ENCODE data around the gene ZNF581. TPM values are rescaled to one million over a fixed set of nuclear protein-coding genes. Genes with fewer than 3 reads are reported as not detected.
A peak's percentile ranks its signal among the peaks of the same experiment; 100 is the strongest.

ZNF581 gene
- polyA plus RNA-seq, 4 donors, result 15.9 to 29.2 (median 23.3) TPM

DNA sequence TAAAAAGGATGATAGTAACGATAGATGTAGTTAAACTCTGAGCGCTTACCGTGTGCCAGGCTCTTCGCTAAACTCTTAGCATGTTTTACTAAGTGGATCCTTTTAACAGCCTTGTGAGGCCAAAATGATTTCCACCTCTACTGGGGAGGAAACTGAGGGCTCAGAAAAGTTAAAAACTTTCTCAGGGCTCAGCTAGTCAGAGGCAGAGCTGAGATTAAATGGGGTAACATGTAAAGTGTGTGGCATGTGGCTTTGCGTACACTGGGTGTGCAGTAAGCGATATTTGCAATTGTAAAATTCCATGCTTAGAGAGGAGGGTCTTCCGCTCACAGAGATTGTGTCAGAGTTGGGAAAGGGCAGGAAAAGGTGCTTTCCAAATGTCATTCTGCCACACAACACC lies 13.1 kb downstream of the ZNF581 start:
- DNase-seq (no peak), FAIRE-seq (no peak)
- H3K4me1 ChIP-seq (ENCODE audit: control insufficient read depth in 3 of 3, insufficient read depth in 2 of 3, low read depth in 1 of 3, low read length in 2 of 3), result peaks cover 6 to 15% (median 7%) of the 10 kb centered on the region in 3 donors
- peaks cover 13 to 51% (median 14%) of the 10 kb centered on the region in 3 donors for H3K36me3 ChIP-seq (ENCODE audit: control insufficient read depth in 3 of 3, insufficient read depth in 2 of 3, low read depth in 1 of 3, low read length in 3 of 3)
- no peaks in the 10 kb centered on the region for H3K27me3 ChIP-seq (ENCODE audit: control insufficient read depth in 3 of 3, insufficient read depth in 3 of 3, low read length in 3 of 3)
- no peaks in the 10 kb centered on the region for H3K9me3 ChIP-seq (ENCODE audit: control insufficient read depth in 2 of 2, insufficient read depth in 1 of 2, low read depth in 1 of 2, low read length in 1 of 2)
- WGBS, 3 donors, result 24 to 32% (median 29%) methylated on average over 7 of the region's 7 CpGs
- H3K27ac ChIP-seq (ENCODE audit: low read depth in 1 of 3, low read length in 2 of 3), result no peak overlapping the region
- peak overlapping the region in 2 of 3 donors; percentile 83 to 84 for H3K4me3 ChIP-seq (ENCODE audit: low read depth in 1 of 3, low read length in 3 of 3)

DNA sequence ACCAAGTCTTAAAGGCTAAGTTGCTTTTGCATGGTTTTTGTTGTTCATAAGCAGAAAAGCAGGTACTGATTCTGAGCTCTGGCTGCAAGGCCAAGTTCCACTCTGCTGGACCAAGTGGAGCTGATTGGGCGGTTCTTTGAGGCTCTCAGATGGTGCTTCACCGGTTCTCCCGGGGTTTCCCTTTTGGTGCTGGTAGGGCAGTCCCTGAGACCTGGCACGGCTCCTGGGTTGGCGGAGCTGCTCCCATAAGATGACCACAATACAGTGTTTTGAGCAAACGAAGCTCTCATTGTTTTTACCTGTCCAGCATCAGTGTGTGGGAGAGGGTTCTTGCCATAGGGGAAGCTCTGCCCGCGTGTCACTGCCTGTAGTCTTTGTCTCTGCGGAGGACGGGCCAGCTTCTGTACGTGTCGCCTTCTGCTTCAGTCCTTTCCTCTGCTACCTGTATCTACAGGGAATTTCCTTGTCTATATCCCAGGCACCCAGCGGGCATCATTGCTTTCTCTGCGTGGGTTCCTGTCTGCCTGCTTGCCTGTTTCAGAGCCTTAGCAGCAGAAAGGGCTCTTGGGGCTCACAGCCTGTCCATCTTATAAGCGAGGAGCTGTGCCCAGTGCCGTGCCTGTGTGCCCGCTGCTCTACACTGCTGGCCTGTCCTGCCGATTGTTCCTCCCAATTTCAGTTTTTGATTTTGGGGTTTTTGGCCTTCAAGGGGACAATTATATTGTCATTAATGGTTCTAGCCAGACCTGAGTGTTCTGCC lies 13.7 kb downstream of the ZNF581 start:
- FAIRE-seq (no peak), DNase-seq (peak in 1 of 2 donors; percentile 49)
- Histone ChIP-seq H3K4me1 (ENCODE audit: control insufficient read depth in 3 of 3, insufficient read depth in 2 of 3, low read depth in 1 of 3, low read length in 2 of 3) (peaks cover 6 to 15% (median 7%) of the 10 kb centered on the region in 3 donors), H3K27ac (ENCODE audit: low read depth in 1 of 3, low read length in 2 of 3) (no peak overlapping the region), H3K4me3 (ENCODE audit: low read depth in 1 of 3, low read length in 3 of 3) (peak overlapping the region in 2 of 3 donors; percentile 83 to 84), H3K27me3 (ENCODE audit: control insufficient read depth in 3 of 3, insufficient read depth in 3 of 3, low read length in 3 of 3) (no peaks in the 10 kb centered on the region), H3K9me3 (ENCODE audit: control insufficient read depth in 2 of 2, insufficient read depth in 1 of 2, low read depth in 1 of 2, low read length in 1 of 2) (no peaks in the 10 kb centered on the region), H3K36me3 (ENCODE audit: control insufficient read depth in 3 of 3, insufficient read depth in 2 of 3, low read depth in 1 of 3, low read length in 3 of 3) (peaks cover 18 to 52% (median 19%) of the 10 kb centered on the region in 3 donors)
- WGBS, 3 donors, result 8 to 30% (median 12%) methylated on average over 18 of the region's 18 CpGs

DNA sequence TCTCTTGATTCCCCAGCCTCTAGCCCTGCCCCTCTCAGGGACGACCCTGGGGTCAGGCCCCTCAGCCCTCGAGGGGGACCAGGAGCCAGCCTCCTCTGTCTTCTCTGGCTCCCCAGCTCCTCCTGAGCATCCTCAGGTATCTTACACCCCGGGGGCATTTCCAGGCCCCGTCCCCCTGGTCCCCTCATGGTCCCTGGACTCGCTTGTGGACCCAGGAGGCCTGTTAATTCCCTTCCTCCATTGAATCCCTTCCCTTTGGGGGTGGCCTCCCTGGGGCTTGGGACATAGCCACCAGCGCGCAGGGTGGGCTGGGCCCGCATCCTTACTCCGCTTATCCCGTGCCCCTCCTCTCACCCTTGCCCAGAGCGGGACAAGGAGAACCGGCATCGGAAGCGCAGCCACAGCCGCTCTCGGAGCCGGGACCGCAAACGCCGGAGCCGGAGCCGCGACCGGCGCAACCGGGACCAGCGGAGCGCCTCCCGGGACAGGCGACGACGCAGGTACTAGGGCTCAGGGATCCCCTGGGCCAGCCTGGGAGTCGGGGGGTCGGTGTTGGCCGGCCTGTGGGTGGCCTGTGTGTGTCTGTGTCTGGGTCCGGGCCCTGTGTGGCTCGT lies 15.5 kb downstream of the ZNF581 start:
- FAIRE-seq (no peak), DNase-seq (no peak)
- no peak overlapping the region for H3K4me3 ChIP-seq (ENCODE audit: low read depth in 1 of 3, low read length in 3 of 3)
- H3K4me1 ChIP-seq (ENCODE audit: control insufficient read depth in 3 of 3, insufficient read depth in 2 of 3, low read depth in 1 of 3, low read length in 2 of 3), result peaks cover 6 to 15% (median 7%) of the 10 kb centered on the region in 3 donors
- H3K27ac ChIP-seq (ENCODE audit: low read depth in 1 of 3, low read length in 2 of 3), result no peak overlapping the region
- 87 to 91% (median 89%) methylated on average over 36 to 37 of the region's 37 CpGs for WGBS, 3 donors
- no peaks in the 10 kb centered on the region for H3K27me3 ChIP-seq (ENCODE audit: control insufficient read depth in 3 of 3, insufficient read depth in 3 of 3, low read length in 3 of 3)
- H3K9me3 ChIP-seq (ENCODE audit: control insufficient read depth in 2 of 2, insufficient read depth in 1 of 2, low read depth in 1 of 2, low read length in 1 of 2), result no peaks in the 10 kb centered on the region
- H3K36me3 ChIP-seq (ENCODE audit: control insufficient read depth in 3 of 3, insufficient read depth in 2 of 3, low read depth in 1 of 3, low read length in 3 of 3), result peaks cover 29 to 65% (median 35%) of the 10 kb centered on the region in 3 donors

DNA sequence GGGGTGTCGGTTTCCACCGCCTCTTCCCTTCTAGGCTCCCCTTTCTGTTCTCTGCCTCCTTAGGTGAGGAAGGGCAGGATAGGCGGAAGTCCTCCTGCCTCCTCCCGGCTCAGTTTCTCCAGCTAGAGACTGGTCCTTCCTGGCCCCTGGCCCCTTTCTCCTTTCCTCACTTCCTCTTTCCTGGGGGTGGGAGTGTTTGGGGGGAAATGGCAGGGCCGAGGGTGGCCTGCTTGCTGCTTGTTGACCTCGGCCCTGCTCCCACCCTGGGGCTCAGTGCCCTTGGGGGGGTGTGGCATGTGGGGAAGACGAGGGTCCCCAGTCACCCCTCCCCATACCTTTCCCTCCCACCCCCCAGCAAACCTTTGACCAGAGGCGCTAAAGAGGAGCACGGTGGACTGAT lies 16.4 kb downstream of the ZNF581 start:
- Histone ChIP-seq H3K27me3 (ENCODE audit: control insufficient read depth in 3 of 3, insufficient read depth in 3 of 3, low read length in 3 of 3) (no peaks in the 10 kb centered on the region), H3K4me1 (ENCODE audit: control insufficient read depth in 3 of 3, insufficient read depth in 2 of 3, low read depth in 1 of 3, low read length in 2 of 3) (peaks cover 6 to 15% (median 7%) of the 10 kb centered on the region in 3 donors), H3K9me3 (ENCODE audit: control insufficient read depth in 2 of 2, insufficient read depth in 1 of 2, low read depth in 1 of 2, low read length in 1 of 2) (no peaks in the 10 kb centered on the region), H3K4me3 (ENCODE audit: low read depth in 1 of 3, low read length in 3 of 3) (no peak overlapping the region), H3K36me3 (ENCODE audit: control insufficient read depth in 3 of 3, insufficient read depth in 2 of 3, low read depth in 1 of 3, low read length in 3 of 3) (peaks cover 33 to 74% (median 35%) of the 10 kb centered on the region in 3 donors), H3K27ac (ENCODE audit: low read depth in 1 of 3, low read length in 2 of 3) (no peak overlapping the region)
- FAIRE-seq (no peak), DNase-seq (no peak)
- WGBS, 3 donors, result 64 to 66% (median 65%) methylated on average over 9 of the region's 9 CpGs

DNA sequence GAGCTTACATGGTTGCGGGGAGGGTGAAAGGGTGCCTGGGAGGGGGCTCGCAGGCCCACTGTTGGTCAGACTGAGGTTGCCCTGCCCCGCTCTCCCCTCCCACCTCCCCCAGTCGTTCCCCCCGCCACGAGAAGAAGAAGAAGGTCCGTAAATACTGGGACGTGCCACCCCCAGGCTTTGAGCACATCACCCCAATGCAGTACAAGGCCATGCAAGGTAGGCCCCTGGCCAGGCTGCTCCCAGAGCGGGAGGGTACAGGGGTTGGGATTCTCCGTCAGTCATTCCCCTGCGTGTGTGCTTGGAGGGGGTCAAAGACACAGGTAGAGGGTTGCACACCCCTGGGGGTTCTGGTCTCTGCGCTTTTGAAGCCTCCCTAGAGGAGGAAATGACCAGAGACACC lies 17.0 kb downstream of the ZNF581 start:
- Histone ChIP-seq H3K36me3 (ENCODE audit: control insufficient read depth in 3 of 3, insufficient read depth in 2 of 3, low read depth in 1 of 3, low read length in 3 of 3) (peaks cover 33 to 79% (median 35%) of the 10 kb centered on the region in 3 donors), H3K4me1 (ENCODE audit: control insufficient read depth in 3 of 3, insufficient read depth in 2 of 3, low read depth in 1 of 3, low read length in 2 of 3) (peaks cover 6 to 15% (median 7%) of the 10 kb centered on the region in 3 donors), H3K4me3 (ENCODE audit: low read depth in 1 of 3, low read length in 3 of 3) (no peak overlapping the region), H3K27me3 (ENCODE audit: control insufficient read depth in 3 of 3, insufficient read depth in 3 of 3, low read length in 3 of 3) (no peaks in the 10 kb centered on the region), H3K27ac (ENCODE audit: low read depth in 1 of 3, low read length in 2 of 3) (no peak overlapping the region), H3K9me3 (ENCODE audit: control insufficient read depth in 2 of 2, insufficient read depth in 1 of 2, low read depth in 1 of 2, low read length in 1 of 2) (no peaks in the 10 kb centered on the region)
- FAIRE-seq (no peak), DNase-seq (no peak)
- WGBS, 3 donors, result 84 to 91% (median 88%) methylated on average over 12 of the region's 12 CpGs

DNA sequence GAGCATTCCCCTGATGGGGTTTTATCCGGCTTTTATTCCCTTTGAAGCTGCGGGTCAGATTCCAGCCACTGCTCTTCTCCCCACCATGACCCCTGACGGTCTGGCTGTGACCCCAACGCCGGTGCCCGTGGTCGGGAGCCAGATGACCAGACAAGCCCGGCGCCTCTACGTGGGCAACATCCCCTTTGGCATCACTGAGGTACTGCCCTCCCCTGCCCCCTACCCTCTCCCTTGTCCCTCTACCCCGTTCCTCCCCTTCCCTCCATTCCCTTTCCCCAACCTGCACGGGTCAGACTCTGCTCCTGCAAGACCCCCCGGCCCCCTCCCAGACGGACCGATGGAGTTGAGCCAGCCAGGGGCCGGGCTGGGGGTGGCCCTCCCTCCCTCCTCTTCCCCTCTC lies 17.5 kb downstream of the ZNF581 start:
- 75 to 82% (median 79%) methylated on average over 16 of the region's 16 CpGs for WGBS, 3 donors
- no peak overlapping the region for H3K27ac ChIP-seq (ENCODE audit: low read depth in 1 of 3, low read length in 2 of 3)
- no peaks in the 10 kb centered on the region for H3K9me3 ChIP-seq (ENCODE audit: control insufficient read depth in 2 of 2, insufficient read depth in 1 of 2, low read depth in 1 of 2, low read length in 1 of 2)
- H3K36me3 ChIP-seq (ENCODE audit: control insufficient read depth in 3 of 3, insufficient read depth in 2 of 3, low read depth in 1 of 3, low read length in 3 of 3), result peaks cover 35 to 85% (median 36%) of the 10 kb centered on the region in 3 donors
- FAIRE-seq, result no peak
- H3K4me1 ChIP-seq (ENCODE audit: control insufficient read depth in 3 of 3, insufficient read depth in 2 of 3, low read depth in 1 of 3, low read length in 2 of 3), result peaks cover 6 to 15% (median 7%) of the 10 kb centered on the region in 3 donors
- no peak overlapping the region for H3K4me3 ChIP-seq (ENCODE audit: low read depth in 1 of 3, low read length in 3 of 3)
- DNase-seq, result no peak
- H3K27me3 ChIP-seq (ENCODE audit: control insufficient read depth in 3 of 3, insufficient read depth in 3 of 3, low read length in 3 of 3), result no peaks in the 10 kb centered on the region

DNA sequence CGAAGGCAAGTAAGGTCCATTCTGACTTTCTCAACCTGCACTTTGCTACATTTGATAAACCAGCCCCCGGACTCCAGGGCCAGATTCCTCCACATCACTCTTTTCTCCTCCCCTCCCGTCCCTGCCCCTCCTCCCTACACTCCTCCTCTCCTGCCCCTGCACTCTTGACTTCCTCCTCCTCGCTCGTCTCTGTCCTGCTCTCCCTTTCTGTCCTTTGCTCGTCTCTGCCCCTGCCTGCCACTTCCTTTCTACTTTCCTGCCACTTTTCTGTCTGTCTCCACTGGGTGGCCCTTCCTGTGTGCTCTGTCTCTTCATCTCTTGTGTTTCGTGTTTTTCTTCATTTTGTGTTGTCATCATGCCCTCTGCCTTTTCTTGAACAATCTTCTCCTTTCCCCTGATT lies 18.4 kb downstream of the ZNF581 start:
- DNase-seq, result no peak
- WGBS, 3 donors, result 67 to 73% (median 70%) methylated on average over 7 of the region's 7 CpGs
- Histone ChIP-seq H3K4me3 (ENCODE audit: low read depth in 1 of 3, low read length in 3 of 3) (no peak overlapping the region), H3K9me3 (ENCODE audit: control insufficient read depth in 2 of 2, insufficient read depth in 1 of 2, low read depth in 1 of 2, low read length in 1 of 2) (no peaks in the 10 kb centered on the region), H3K4me1 (ENCODE audit: control insufficient read depth in 3 of 3, insufficient read depth in 2 of 3, low read depth in 1 of 3, low read length in 2 of 3) (peaks cover 2 to 17% (median 8%) of the 10 kb centered on the region in 3 donors), H3K27ac (ENCODE audit: low read depth in 1 of 3, low read length in 2 of 3) (no peak overlapping the region), H3K27me3 (ENCODE audit: control insufficient read depth in 3 of 3, insufficient read depth in 3 of 3, low read length in 3 of 3) (no peaks in the 10 kb centered on the region), H3K36me3 (ENCODE audit: control insufficient read depth in 3 of 3, insufficient read depth in 2 of 3, low read depth in 1 of 3, low read length in 3 of 3) (peaks cover 38 to 93% (median 42%) of the 10 kb centered on the region in 3 donors)
- no peak for FAIRE-seq

DNA sequence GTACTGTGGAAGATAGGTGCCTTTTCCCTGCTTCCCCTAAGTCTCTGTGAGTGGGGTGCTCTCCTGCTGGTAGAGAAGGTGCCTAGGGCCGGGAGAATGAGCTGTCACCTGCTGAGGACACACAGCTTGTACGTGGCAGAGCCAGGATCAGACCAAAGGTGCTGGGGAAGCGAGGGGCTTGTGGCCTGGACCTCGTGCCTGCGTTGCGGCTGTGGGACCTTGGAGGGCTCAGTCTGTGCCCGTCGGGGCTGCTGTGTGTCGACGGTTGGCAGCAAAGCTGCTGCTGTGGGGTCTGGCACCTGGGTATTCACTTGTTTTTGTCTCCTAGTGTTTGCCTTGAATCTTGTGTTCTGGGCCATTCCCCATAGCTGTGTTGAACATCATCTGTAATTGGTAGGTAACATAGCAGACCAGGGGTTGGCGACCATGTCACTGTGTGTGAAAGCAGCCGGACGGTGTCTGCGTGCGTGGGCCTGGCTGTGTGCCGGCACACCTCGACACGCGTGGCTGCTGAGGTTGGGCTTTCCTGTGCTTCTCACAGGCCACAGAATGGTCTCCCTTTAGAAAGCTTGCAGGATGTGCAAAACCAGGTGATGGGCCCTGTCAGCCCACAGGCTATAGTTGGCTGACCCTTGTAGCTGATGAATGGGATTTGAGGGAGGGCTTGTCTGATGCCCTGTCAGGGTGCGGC lies 20.5 kb downstream of the ZNF581 start:
- no peak for FAIRE-seq
- no peaks in the 10 kb centered on the region for H3K9me3 ChIP-seq (ENCODE audit: control insufficient read depth in 2 of 2, insufficient read depth in 1 of 2, low read depth in 1 of 2, low read length in 1 of 2)
- WGBS, 3 donors, result 92% methylated on average over 20 of the region's 20 CpGs
- no peaks in the 10 kb centered on the region for H3K27me3 ChIP-seq (ENCODE audit: control insufficient read depth in 3 of 3, insufficient read depth in 3 of 3, low read length in 3 of 3)
- H3K27ac ChIP-seq (ENCODE audit: low read depth in 1 of 3, low read length in 2 of 3), result no peak overlapping the region
- H3K4me1 ChIP-seq (ENCODE audit: control insufficient read depth in 3 of 3, insufficient read depth in 2 of 3, low read depth in 1 of 3, low read length in 2 of 3), result peaks cover 2 to 22% (median 6%) of the 10 kb centered on the region in 3 donors
- no peak overlapping the region for H3K4me3 ChIP-seq (ENCODE audit: low read depth in 1 of 3, low read length in 3 of 3)
- H3K36me3 ChIP-seq (ENCODE audit: control insufficient read depth in 3 of 3, insufficient read depth in 2 of 3, low read depth in 1 of 3, low read length in 3 of 3), result peaks cover 45 to 97% (median 47%) of the 10 kb centered on the region in 3 donors
- no peak for DNase-seq

All from small intestine (tissue), 7 donors.